Caco-2 (cell line): Measurements from ENCODE around the gene PSMB1. TPM values are rescaled to one million over a fixed set of nuclear protein-coding genes. Genes with fewer than 3 reads are reported as not detected.
A peak's percentile ranks its signal among the peaks of the same experiment; 100 is the strongest.

ENCODE experiments used
- BruUV-seq: library from RNA; stranded (reverse); fragments of 400-500 nt; replicated peaks from 2 replicates; lab custom pipeline; 2021; lab: Mats Ljungman, UMichigan
- CTCF ChIA-PET: fragments of 300-600 bp; sonication (Branson Sonifier 250); formaldehyde crosslinking; loops from one replicate; lab custom pipeline; 2022; ENCODE audit warnings: antibody characterized with exemption; lab: Charles Lee
- POLR2A ChIA-PET: fragments of 300-600 bp; sonication (Branson Sonifier 250); formaldehyde crosslinking; loops from one replicate; lab custom pipeline; 2022; ENCODE audit warnings: antibody characterized with exemption; lab: Charles Lee
- DNase-seq, 2 experiments: peaks; one replicate each; pipeline versions ENCODE4 v3.0.0 to v3.0.0-alpha.2; 2020 to 2022
- H3K27me3 ChIP-seq: replicated peaks from 2 replicates; pipeline ENCODE4 v1.6.0; 2011; ENCODE audit warnings: low read length; ENCODE audit not compliant: control insufficient read depth, insufficient read depth
- H3K36me3 ChIP-seq: 2 replicates; pipeline ENCODE4 v1.5.1; 2011; ENCODE audit warnings: low read length; ENCODE audit not compliant: control insufficient read depth, insufficient read depth
- H3K4me1 ChIP-seq: fragments of 250-450 bp; sonication (Bioruptor Pico); 2 replicates; pipeline ENCODE4 v1.5.1; 2020; ENCODE audit warnings: mild to moderate bottlenecking
- H3K4me3 ChIP-seq: 2 replicates; pipeline ENCODE4 v1.5.1; 2011; ENCODE audit warnings: low read depth, mild to moderate bottlenecking, control low read depth, low read length
- H3K9me3 ChIP-seq: fragments of 250-450 bp; sonication (Bioruptor Pico); 2 replicates; pipeline ENCODE4 v1.5.1; 2020; ENCODE audit warnings: mild to moderate bottlenecking, moderate library complexity
- H3K27ac Mint-ChIP-seq: one replicate; pipeline ENCODE4 v1.8.0; 2022; ENCODE audit warnings: mixed read lengths; ENCODE audit not compliant: unreplicated experiment
- H3K27me3 Mint-ChIP-seq: one replicate; pipeline ENCODE4 v1.8.0; 2022; ENCODE audit warnings: mixed read lengths; ENCODE audit not compliant: insufficient read depth, unreplicated experiment
- H3K36me3 Mint-ChIP-seq: one replicate; pipeline ENCODE4 v1.8.0; 2022; ENCODE audit warnings: mild to moderate bottlenecking, mixed read lengths; ENCODE audit not compliant: insufficient read depth, unreplicated experiment
- H3K4me1 Mint-ChIP-seq: one replicate; pipeline ENCODE4 v1.8.0; 2022; ENCODE audit warnings: low read depth, mixed read lengths; ENCODE audit not compliant: unreplicated experiment
- H3K4me3 Mint-ChIP-seq: one replicate; pipeline ENCODE4 v1.8.0; 2022; ENCODE audit warnings: mild to moderate bottlenecking, moderate library complexity, mixed read lengths; ENCODE audit not compliant: unreplicated experiment
- H3K9me3 Mint-ChIP-seq: one replicate; pipeline ENCODE4 v1.8.0; 2022; ENCODE audit warnings: mixed read lengths; ENCODE audit not compliant: unreplicated experiment
- CTCF ChIP-seq, 2 experiments: fragments of 200-600 bp in 1 of 2; IDR thresholded peaks; 1 replicate in 1 of 2; 2 replicates in 1 of 2; pipeline versions ENCODE4 v1.5.1 to v1.8.0; 2011 to 2022; ENCODE audit warnings: antibody characterized with exemption in 1 of 2, control low read depth in 1 of 2, inconsistent platforms in 1 of 2, low read depth in 1 of 2, low read length in 1 of 2, mild to moderate bottlenecking in 1 of 2, moderate library complexity in 1 of 2; ENCODE audit not compliant: insufficient read depth in 1 of 2, severe bottlenecking in 1 of 2, unreplicated experiment in 1 of 2
- intact Hi-C: fragments of 100-400 bp; cut with micrococcal nuclease; formaldehyde crosslinking; loops from one replicate; pipeline ENCODE4 v1.10.0; 2022; ENCODE audit not compliant: unreplicated experiment
- total RNA-seq: library from RNA; stranded (reverse); gene quantifications from 2 replicates; pipeline ENCODE4 v1.2.3, GENCODE V29; 2022

PSMB1 gene
- total RNA-seq, 1 experiment from 2014 or later = 235 TPM

- Mint-ChIP-seq H3K27ac (peak overlapping the region; percentile 81), H3K9me3 (no peaks in the 10 kb centered on the region), H3K4me3 (peak overlapping the region; percentile 93), H3K4me1 (peaks cover 6% of the 10 kb centered on the region), H3K36me3 (peaks cover 37% of the 10 kb centered on the region), H3K27me3 (no peaks in the 10 kb centered on the region)
- Histone ChIP-seq H3K4me1 (peaks cover 21% of the 10 kb centered on the region), H3K4me3 (peak overlapping the region; percentile 80), H3K9me3 (no peaks in the 10 kb centered on the region), H3K36me3 (no peaks in the 10 kb centered on the region), H3K27me3 (no peaks in the 10 kb centered on the region)
- no TSS peak for BruUV-seq
- intact Hi-C loops = loop anchor here (1.0 kb wide), 1 partner anchor 30 kb away; the partner anchor contains the start of gene PSMB1
- ChIA-PET CTCF (interaction anchor here (1.1 to 1.3 kb wide), 2 partner anchors 9 to 30 kb away, joined by 3 to 5 read pairs; partner anchors contain the start of gene TBP), POLR2A (interaction anchor here (1.4 kb wide), 1 partner anchor 30 kb away, joined by 6 read pairs; the partner anchor contains the start of gene TBP)
- no peak for DNase-seq
- TF ChIP-seq CTCF (IDR thresholded peaks at IDR 0.05; ENCODE audit: insufficient read depth in 1 of 2, low read depth in 1 of 2, low read length in 1 of 2, severe bottlenecking in 1 of 2, unreplicated experiment in 1 of 2) = no peak
Observed at GRCh38 chr6:170583756-170584180, 30.7 kb upstream of the PSMB1 start.

- intact Hi-C loops = no loop called here
- no peak for TF ChIP-seq CTCF (IDR thresholded peaks at IDR 0.05; ENCODE audit: insufficient read depth in 1 of 2, low read depth in 1 of 2, low read length in 1 of 2, severe bottlenecking in 1 of 2, unreplicated experiment in 1 of 2)
- CTCF ChIA-PET = no interaction called here
- H3K4me1 Mint-ChIP-seq = no peaks in the 10 kb centered on the region
- no peaks in the 10 kb centered on the region for H3K9me3 ChIP-seq
- peaks cover 38% of the 10 kb centered on the region for H3K36me3 Mint-ChIP-seq
- no peak overlapping the region for H3K4me3 Mint-ChIP-seq
- DNase-seq = no peak
- no peak overlapping the region for H3K4me3 ChIP-seq
- POLR2A ChIA-PET = no interaction called here
- H3K27me3 Mint-ChIP-seq = no peaks in the 10 kb centered on the region
- no peaks in the 10 kb centered on the region for H3K9me3 Mint-ChIP-seq
- no peaks in the 10 kb centered on the region for H3K27me3 ChIP-seq
- H3K27ac Mint-ChIP-seq = no peak overlapping the region
- BruUV-seq = no TSS peak
- H3K4me1 ChIP-seq = 0 out of 2 replicates have a peak, but pooled peaks cover 6% of the 10 kb centered on the region
- H3K36me3 ChIP-seq = no peaks in the 10 kb centered on the region
Observed at GRCh38 chr6:170578909-170579308, 25.8 kb upstream of the PSMB1 start.

GRCh38 chr6:170575250-170575649, 22.1 kb upstream of the PSMB1 start:
- ChIA-PET CTCF (interaction anchor here (1.0 kb wide), 1 partner anchor 9 kb away, joined by 3 read pairs; the partner anchor contains the start of gene PDCD2), POLR2A (no interaction called here)
- no peaks in the 10 kb centered on the region for H3K4me1 Mint-ChIP-seq
- Histone ChIP-seq H3K9me3 (no peaks in the 10 kb centered on the region), H3K36me3 (no peaks in the 10 kb centered on the region), H3K4me1 (no peaks in the 10 kb centered on the region), H3K27me3 (no peaks in the 10 kb centered on the region), H3K4me3 (no peak overlapping the region)
- peaks cover 30% of the 10 kb centered on the region for H3K36me3 Mint-ChIP-seq
- intact Hi-C loops = no loop called here
- no TSS peak for BruUV-seq
- no peaks in the 10 kb centered on the region for H3K9me3 Mint-ChIP-seq
- H3K4me3 Mint-ChIP-seq = no peak overlapping the region
- TF ChIP-seq CTCF (IDR thresholded peaks at IDR 0.05; ENCODE audit: insufficient read depth in 1 of 2, low read depth in 1 of 2, low read length in 1 of 2, severe bottlenecking in 1 of 2, unreplicated experiment in 1 of 2) = peak; percentile 28 to 50
- DNase-seq = no peak
- H3K27me3 Mint-ChIP-seq = no peaks in the 10 kb centered on the region
- H3K27ac Mint-ChIP-seq = no peak overlapping the region
